ACC112 (cell line): Measurements from ENCODE around the gene BRSK1.

Experiments
- H2AFZ ChIP-seq: fragments of 200-600 bp; sonication (generic); one replicate; pipeline ENCODE4 v1.6.0; 2017; ENCODE audit warnings: antibody characterized with exemption, low read length; ENCODE audit not compliant: unreplicated experiment
- H3K27ac ChIP-seq: fragments of 200-600 bp; sonication (generic); 2 replicates; pipeline ENCODE4 v1.5.1; 2014; ENCODE audit warnings: low read depth, mild to moderate bottlenecking, antibody characterized with exemption, low read length, moderate library complexity
- H3K27me3 ChIP-seq: fragments of 200-600 bp; sonication (generic); 2 replicates; pipeline ENCODE4 v1.6.1; 2014; ENCODE audit warnings: mild to moderate bottlenecking, antibody characterized with exemption, low read length, moderate library complexity, mixed read lengths; ENCODE audit not compliant: insufficient read depth
- H3K36me3 ChIP-seq: fragments of 200-600 bp; sonication (generic); 2 replicates; pipeline ENCODE4 v1.6.1; 2016; ENCODE audit warnings: mild to moderate bottlenecking, antibody characterized with exemption, low read length, moderate library complexity, mixed read lengths; ENCODE audit not compliant: insufficient read depth
- H3K4me1 ChIP-seq: fragments of 200-600 bp; sonication (generic); one replicate; pipeline ENCODE4 v1.6.1; 2016; ENCODE audit warnings: low read length, mixed read lengths; ENCODE audit not compliant: insufficient read depth, unreplicated experiment, control insufficient read depth
- H3K4me3 ChIP-seq: fragments of 200-600 bp; sonication (generic); 2 replicates; pipeline ENCODE4 v1.5.1; 2014; ENCODE audit warnings: mild to moderate bottlenecking, low read depth, low read length
- H3K79me2 ChIP-seq: fragments of 200-600 bp; sonication (generic); one replicate; pipeline ENCODE4 v1.6.0; 2016; ENCODE audit warnings: low read length; ENCODE audit not compliant: control insufficient read depth, unreplicated experiment, insufficient read depth

Gene BRSK1

DNA sequence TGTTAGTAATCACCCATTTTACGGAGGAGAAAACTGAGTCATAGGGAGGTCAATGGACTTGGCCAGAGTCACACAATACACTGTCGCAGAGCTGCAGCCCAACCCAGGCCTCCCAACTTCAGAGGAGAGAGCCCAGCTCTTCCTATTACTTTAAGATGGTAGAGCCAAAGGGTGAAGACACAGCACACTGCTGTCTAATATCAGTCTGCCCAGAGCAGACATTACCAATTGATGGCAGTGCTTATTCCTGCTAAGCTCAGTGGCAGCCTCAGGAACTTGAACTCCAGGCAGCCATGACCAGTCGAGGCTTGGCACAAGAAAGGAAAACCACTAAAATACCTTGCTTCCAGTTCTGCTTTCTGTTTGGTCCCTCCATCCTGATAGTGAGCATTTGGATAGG, 22.9 kb downstream of the BRSK1 start:
- no peaks in the 10 kb centered on the region for H3K27me3 ChIP-seq
- H3K27ac ChIP-seq, result no peak overlapping the region
- no peak overlapping the region for H2AFZ ChIP-seq
- H3K4me3 ChIP-seq, result no peak overlapping the region
- H3K4me1 ChIP-seq, result no peaks in the 10 kb centered on the region
- no peaks in the 10 kb centered on the region for H3K79me2 ChIP-seq
- H3K36me3 ChIP-seq, result no peaks in the 10 kb centered on the region

DNA sequence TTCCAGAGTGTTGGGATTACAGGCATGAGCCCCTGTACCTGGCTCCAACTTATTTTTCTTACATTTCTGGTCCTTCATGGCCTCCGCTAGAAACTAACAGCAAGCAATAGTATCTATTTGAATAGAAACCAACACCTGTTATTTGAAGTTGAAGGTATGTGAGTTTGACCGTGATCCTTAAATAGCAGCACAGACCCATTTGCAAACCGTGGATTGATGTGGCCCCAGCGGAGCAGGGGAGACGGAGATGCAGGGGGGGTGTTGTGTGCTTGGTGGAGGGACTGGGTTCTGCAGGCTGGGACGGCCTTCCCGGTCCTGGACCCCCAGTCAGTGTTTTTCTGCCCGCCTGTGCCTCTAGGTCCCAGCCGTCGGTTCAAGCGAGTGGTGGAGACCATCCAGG, 24.5 kb downstream of the BRSK1 start:
- Histone ChIP-seq H3K79me2 (no peaks in the 10 kb centered on the region), H3K27ac (no peak overlapping the region), H3K36me3 (no peaks in the 10 kb centered on the region), H3K4me3 (no peak overlapping the region), H3K27me3 (no peaks in the 10 kb centered on the region), H3K4me1 (no peaks in the 10 kb centered on the region), H2AFZ (no peak overlapping the region)

DNA sequence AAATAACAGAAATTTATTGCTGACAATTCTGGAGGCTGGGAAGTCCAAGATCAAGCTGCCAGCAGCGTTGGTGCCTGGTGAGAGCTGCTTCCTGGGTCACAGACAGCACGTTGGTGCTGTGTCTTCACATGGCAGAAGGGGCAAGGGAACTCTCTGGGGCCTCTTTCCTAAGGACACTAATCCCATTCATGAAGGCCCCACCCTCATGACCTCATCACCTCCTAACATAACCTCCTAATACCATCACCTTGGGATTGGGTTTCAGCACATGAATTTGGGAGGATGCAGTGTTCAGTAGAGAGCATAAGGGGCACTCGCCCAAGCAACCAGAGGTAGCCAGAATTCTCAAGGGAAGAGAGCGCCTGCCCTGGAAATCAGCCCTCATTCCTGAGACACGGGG, 25.7 kb downstream of the BRSK1 start:
- no peak overlapping the region for H2AFZ ChIP-seq
- no peak overlapping the region for H3K4me3 ChIP-seq
- H3K79me2 ChIP-seq, result no peaks in the 10 kb centered on the region
- no peak overlapping the region for H3K27ac ChIP-seq
- no peaks in the 10 kb centered on the region for H3K4me1 ChIP-seq
- H3K27me3 ChIP-seq, result no peaks in the 10 kb centered on the region
- H3K36me3 ChIP-seq, result no peaks in the 10 kb centered on the region

DNA sequence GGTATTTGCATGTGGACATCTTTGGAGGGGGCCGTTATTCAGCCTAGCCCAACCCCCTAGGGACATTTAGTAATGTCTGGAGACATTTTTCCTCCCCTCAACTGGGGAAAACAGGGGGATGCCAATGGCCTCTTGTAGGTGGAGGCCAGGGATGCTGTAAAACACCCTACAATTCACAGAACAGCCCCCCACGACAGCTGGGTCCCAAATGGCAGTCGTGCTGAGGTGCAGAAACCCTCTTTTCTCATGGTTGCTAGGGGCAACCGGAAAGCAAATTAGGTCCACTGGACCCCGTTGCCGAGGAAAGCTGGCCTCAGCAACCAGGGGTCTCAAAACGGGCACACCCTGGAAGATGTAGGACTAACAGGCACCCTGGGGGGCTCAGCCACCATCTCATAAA, 26.7 kb downstream of the BRSK1 start:
- no peaks in the 10 kb centered on the region for H3K27me3 ChIP-seq
- H3K4me3 ChIP-seq, result no peak overlapping the region
- no peak overlapping the region for H2AFZ ChIP-seq
- H3K79me2 ChIP-seq, result no peaks in the 10 kb centered on the region
- no peak overlapping the region for H3K27ac ChIP-seq
- H3K36me3 ChIP-seq, result no peaks in the 10 kb centered on the region
- H3K4me1 ChIP-seq, result no peaks in the 10 kb centered on the region

DNA sequence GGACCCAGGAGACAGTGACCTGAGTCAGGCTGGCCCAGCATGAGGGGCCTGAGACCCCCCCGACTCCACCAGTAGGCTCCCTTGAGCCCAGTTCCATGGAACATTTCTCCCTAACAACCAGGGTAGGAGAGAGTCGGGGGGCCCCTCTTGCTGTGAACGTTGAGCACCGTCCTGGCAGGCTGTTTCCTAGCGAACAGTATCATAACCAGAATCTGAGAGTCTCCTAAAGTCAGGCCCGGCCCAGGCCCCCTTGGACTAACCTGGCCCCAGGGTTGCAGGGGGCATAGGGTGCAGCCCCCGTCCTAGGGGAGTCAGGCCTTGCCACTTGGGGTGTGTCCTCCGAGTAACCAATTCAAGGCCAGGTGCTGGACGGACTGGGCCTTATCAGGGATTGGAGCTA, 27.6 kb downstream of the BRSK1 start:
- no peaks in the 10 kb centered on the region for H3K27me3 ChIP-seq
- no peaks in the 10 kb centered on the region for H3K4me1 ChIP-seq
- no peaks in the 10 kb centered on the region for H3K79me2 ChIP-seq
- H2AFZ ChIP-seq, result no peak overlapping the region
- no peak overlapping the region for H3K4me3 ChIP-seq
- H3K27ac ChIP-seq, result no peak overlapping the region
- H3K36me3 ChIP-seq, result no peaks in the 10 kb centered on the region

DNA sequence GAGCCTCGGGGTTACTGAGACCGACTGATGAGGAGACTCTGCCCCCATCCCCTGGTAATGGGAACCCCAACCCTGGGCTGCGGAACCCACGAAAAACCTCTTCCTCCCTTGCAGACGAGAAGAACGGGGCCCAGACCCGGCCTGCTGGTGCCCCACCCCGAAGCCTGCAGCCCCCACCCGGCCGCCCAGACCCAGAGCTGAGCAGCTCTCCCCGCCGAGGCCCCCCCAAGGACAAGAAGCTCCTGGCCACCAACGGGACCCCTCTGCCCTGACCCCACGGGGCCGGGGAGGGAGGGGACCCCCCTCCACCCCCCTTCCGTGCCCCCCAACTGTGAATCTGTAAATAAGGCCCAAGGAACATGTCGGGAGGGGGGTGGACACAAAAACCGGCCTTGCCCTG, 28.0 kb downstream of the BRSK1 start:
- Histone ChIP-seq H2AFZ (no peak overlapping the region), H3K79me2 (no peaks in the 10 kb centered on the region), H3K4me1 (no peaks in the 10 kb centered on the region), H3K36me3 (no peaks in the 10 kb centered on the region), H3K27ac (no peak overlapping the region), H3K4me3 (no peak overlapping the region), H3K27me3 (no peaks in the 10 kb centered on the region)

DNA sequence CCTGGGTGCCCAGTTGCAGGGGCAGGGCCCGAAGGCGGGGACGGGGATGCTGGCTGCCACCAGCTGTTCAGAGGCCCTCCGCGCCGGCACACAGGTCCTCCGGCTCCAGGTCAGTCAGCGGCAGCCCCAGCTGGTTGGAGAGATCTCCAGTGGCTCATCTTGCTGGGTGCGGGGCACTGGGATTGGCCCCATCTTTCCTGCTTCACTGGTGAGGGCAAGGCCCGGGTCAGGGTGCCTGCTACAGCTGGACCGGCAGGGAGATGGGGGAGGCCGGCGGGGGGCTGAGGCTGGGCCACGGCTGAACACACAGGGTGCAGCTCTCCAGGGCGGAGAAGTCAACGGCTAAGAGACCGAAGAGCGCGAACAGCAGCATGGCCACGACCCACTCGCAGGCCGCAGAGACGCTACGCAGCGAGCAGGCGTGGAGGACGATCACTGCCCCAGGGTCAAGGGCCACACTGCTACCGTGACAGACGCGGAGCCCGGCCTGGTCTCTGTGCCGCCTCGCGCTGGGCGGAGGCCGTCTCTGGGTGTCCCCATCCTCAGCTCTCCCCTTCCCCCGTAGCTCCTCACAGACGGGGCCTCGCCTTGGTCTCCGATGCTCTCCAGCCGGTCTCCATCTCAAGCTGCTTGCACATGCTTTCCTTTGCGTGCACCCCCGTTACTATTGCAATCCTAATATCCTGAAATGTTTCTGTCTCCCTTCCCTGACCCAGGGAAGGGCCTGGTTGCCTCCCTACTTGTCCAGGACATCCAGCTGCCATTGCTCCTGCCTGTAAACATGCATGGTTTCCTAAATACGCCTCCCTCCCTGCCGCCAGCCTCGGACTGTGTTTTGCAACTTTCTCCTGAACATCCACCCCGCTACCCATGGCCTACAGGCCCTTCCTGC, 29.1 kb downstream of the BRSK1 start:
- H2AFZ ChIP-seq, result no peak overlapping the region

DNA sequence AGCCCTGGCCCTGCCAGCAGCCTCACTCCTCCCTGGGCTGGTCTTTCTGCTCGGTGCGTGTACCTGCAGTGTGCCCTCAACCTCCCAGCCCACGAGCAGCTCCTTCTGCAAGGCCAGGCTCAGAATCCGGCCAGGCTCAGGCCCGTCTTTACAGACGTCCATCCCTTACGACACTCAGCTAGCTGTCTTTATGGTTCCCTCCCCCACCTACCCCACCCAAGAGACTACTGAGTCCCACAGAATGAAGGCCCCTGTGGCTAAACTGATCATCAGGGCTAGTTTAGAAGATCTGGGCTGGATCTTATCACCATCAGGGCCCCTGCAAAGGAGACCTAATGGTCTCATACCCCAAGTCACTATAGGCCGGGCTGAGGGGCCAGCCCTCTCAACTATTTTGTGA, 30.6 kb downstream of the BRSK1 start:
- Histone ChIP-seq H3K27ac (no peak overlapping the region), H3K79me2 (no peaks in the 10 kb centered on the region), H3K27me3 (no peaks in the 10 kb centered on the region), H3K4me3 (no peak overlapping the region), H3K4me1 (no peaks in the 10 kb centered on the region), H3K36me3 (no peaks in the 10 kb centered on the region), H2AFZ (no peak overlapping the region)

More for the DNA sequence above, 29.1 kb downstream of the BRSK1 start:
- H3K79me2 ChIP-seq, result no peaks in the 10 kb centered on the region
- no peaks in the 10 kb centered on the region for H3K27me3 ChIP-seq
- H3K4me1 ChIP-seq, result no peaks in the 10 kb centered on the region
- no peak overlapping the region for H3K4me3 ChIP-seq
- no peak overlapping the region for H3K27ac ChIP-seq
- no peaks in the 10 kb centered on the region for H3K36me3 ChIP-seq

DNA sequence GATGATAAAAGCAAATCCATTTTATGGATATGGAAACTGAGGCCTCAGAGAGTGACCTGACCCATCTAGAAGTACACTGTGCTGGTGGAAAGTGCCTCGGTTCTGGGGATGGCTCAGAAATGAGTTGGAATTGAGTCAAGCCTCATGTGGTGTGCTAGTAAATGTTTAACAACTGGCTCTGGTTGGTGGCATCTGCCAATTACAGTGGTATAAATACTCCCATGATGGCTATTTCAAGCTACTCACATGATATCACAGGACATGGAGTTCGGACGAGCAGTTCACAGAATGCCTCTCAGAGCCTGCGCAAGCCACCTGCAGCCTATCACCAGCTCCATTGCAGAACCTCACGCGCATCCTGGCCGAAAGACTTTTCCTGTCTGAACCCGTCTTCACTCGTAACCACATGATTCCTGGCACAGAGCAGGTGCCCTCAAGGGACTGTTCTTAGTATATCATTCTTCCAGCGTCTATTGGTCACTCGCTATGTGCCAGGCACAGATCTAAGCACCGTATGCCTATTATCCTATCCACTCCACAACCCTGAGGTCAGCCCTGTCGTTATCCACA, 32.2 kb downstream of the BRSK1 start:
- Histone ChIP-seq H2AFZ (no peak overlapping the region), H3K27me3 (no peaks in the 10 kb centered on the region), H3K36me3 (no peaks in the 10 kb centered on the region), H3K4me1 (no peaks in the 10 kb centered on the region), H3K27ac (no peak overlapping the region), H3K79me2 (no peaks in the 10 kb centered on the region), H3K4me3 (no peak overlapping the region)

DNA sequence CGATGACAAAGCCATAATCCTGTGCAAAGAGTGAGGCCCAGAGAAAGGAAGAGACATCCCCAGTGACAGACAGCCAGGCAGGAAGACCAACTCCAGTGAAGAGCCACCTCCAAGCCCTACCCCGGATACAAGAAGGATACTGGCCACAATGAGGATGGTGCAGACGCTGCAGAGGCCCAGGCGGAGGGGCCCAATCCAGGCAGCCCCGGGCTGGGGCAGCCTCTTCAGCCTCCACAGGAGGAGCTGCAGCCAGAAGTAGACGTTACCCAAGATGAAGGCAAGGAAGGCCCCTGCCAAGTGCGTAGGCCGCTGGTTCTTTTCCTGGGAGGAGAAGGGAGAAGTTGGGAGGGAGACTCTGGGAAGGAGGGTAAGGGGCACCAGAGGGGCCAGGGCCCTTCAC, 32.8 kb downstream of the BRSK1 start:
- H2AFZ ChIP-seq, result no peak overlapping the region
- no peaks in the 10 kb centered on the region for H3K79me2 ChIP-seq
- no peaks in the 10 kb centered on the region for H3K4me1 ChIP-seq
- no peaks in the 10 kb centered on the region for H3K36me3 ChIP-seq
- H3K27ac ChIP-seq, result no peak overlapping the region
- H3K4me3 ChIP-seq, result no peak overlapping the region
- no peaks in the 10 kb centered on the region for H3K27me3 ChIP-seq

DNA sequence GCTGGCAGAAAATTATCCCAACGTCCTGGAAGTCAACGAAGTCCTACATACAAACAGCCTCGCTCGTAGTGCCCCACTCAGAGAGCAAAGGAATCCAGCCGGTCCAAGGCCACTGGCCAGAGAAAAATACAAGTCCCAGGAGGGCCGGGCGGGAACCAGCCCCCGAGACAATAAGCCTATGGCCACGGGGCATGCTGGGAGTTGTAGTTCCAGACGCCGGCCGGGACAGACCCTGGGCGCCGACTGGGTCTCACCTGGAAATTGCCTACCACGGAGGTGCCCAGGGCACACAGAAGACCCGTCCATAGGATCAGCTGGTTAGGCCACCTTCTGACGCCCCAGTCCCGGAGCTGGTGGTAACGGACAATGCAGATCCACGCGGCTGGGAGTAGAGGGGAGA, 36.0 kb downstream of the BRSK1 start:
- Histone ChIP-seq H3K79me2 (no peaks in the 10 kb centered on the region), H3K4me1 (no peaks in the 10 kb centered on the region), H3K27me3 (no peaks in the 10 kb centered on the region), H3K4me3 (no peak overlapping the region), H3K27ac (no peak overlapping the region), H2AFZ (no peak overlapping the region), H3K36me3 (no peaks in the 10 kb centered on the region)
